ENCODE results near the gene AOPEP. TPM values are rescaled to one million over a fixed set of nuclear protein-coding genes. Genes with fewer than 3 reads are reported as not detected.
A peak's percentile ranks its signal among the peaks of the same experiment; 100 is the strongest.

Gene AOPEP
- total RNA-seq, 4 donors from 2014 or later: 252 to 375 (median 312) TPM

DNA sequence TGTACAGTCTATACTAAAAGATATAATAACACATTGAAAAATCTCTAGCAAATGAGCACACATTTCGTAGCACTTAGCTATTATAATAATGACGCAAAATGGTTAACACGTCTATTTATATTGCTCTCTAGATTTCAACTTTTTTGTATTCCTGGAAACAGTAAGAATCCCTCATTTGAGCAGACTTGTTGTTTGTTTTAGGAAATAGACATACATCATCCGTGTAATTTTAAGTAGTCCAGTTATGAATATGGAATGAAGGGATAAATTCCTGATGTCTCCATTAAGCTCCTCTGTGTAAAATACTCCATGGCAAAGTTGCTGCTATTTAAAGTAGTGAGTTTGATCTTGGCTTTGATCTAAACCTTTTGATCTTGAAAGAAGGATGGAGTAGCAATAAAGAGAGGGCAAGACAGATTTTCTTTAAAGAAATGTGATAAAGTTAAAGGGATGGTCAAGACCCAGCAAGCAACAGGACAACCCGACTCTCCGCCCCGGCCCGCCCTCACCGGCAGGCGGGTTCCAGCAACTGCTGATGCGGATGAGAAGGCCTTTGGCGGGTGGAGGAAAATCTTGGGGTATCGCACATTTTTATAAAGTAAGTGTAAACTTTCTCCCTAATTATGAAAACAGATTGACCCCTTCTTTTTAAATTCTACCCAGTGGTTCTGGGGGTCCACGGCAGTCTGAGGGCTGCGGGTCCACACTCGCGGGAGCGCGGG, 277.4 kb downstream of the AOPEP start:
- Histone ChIP-seq H3K9me3 (no peaks in the 10 kb centered on the region), H3K4me1 (peaks cover 0 to 53% (median 0%) of the 10 kb centered on the region in 3 donors), H3K27ac (peak overlapping the region; percentile 95 to 99 (median 98)), H3K36me3 (no peaks in the 10 kb centered on the region), H3K27me3 (no peaks in the 10 kb centered on the region), H3K4me3 (peak overlapping the region; percentile 81 to 97)
- ATAC-seq: peak; percentile 52
- peak; percentile 64 for TF ChIP-seq POLR2AphosphoS5 (IDR thresholded peaks at IDR 0.05)
- no peak for TF ChIP-seq EP300 (IDR thresholded peaks at IDR 0.05)
- TF ChIP-seq, protein P1, sequence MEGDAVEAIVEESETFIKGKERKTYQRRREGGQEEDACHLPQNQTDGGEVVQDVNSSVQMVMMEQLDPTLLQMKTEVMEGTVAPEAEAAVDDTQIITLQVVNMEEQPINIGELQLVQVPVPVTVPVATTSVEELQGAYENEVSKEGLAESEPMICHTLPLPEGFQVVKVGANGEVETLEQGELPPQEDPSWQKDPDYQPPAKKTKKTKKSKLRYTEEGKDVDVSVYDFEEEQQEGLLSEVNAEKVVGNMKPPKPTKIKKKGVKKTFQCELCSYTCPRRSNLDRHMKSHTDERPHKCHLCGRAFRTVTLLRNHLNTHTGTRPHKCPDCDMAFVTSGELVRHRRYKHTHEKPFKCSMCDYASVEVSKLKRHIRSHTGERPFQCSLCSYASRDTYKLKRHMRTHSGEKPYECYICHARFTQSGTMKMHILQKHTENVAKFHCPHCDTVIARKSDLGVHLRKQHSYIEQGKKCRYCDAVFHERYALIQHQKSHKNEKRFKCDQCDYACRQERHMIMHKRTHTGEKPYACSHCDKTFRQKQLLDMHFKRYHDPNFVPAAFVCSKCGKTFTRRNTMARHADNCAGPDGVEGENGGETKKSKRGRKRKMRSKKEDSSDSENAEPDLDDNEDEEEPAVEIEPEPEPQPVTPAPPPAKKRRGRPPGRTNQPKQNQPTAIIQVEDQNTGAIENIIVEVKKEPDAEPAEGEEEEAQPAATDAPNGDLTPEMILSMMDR (IDR thresholded peaks at IDR 0.05): peak in 2 of 4 experiments; percentile 22 to 32
- peak in 1 of 2 donors; percentile 13 for TF ChIP-seq POLR2A (IDR thresholded peaks at IDR 0.05)
- WGBS, 2 donors (ENCODE audit: low coverage in 1 of 2): 6 to 9% methylated on average over 17 of the region's 19 CpGs

DNA sequence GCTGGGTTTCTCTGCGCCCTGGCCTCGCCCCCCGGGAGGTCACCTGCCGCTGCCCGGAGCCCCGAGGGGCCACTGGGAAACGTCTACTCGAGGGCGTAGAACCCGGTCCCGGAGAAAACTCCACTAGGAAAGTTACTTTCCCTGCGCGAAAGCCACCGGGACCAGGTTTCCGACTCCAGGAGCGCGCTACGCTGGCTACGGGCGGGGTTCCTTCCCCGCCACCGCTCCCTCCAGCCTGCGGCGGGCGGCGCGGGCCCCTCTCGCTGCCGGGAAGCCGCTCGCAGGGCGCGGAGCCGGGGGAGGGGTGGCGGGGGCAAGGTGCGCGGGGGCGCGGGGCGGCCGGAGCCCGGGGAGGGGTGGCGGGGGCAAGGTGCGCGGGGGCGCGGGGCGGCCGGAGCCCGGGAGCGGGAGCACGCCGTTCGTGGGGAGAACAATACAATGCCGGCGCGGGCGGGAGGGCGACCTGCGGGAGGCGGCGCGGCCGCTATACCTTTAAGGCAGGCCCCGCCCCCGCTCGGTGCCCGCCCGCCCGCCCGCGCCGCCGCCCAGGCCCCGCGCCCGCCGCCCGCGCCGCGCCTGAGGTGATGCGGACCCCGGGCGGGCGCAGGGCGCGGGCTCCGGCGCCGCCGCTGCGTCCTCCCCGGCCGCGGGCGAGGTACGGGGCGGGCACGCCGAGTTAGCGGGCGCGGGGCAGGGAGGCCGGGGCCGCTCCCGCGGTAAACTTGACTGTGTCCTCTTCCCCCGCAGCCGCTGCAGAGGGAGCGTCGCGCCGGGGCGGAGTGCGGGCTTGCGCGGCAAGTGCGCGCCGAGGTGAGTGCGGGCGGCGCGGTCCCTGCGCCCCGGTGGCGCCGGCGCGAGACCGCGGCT, 278.1 kb downstream of the AOPEP start:
- Histone ChIP-seq H3K36me3 (no peaks in the 10 kb centered on the region), H3K27me3 (no peaks in the 10 kb centered on the region), H3K9me3 (no peaks in the 10 kb centered on the region), H3K27ac (peak overlapping the region; percentile 95 to 99 (median 98)), H3K4me1 (peaks cover 0 to 54% (median 0%) of the 10 kb centered on the region in 3 donors), H3K4me3 (peak overlapping the region; percentile 81 to 97)
- peak; percentile 51 for TF ChIP-seq POLR2AphosphoS5 (IDR thresholded peaks at IDR 0.05)
- peak; percentile 51 to 86 for TF ChIP-seq POLR2A (IDR thresholded peaks at IDR 0.05)
- no peak for TF ChIP-seq EP300 (IDR thresholded peaks at IDR 0.05)
- TF ChIP-seq, protein P1 (IDR thresholded peaks at IDR 0.05): peak in 2 of 4 experiments; percentile 17 to 20
- WGBS, 2 donors (ENCODE audit: low coverage in 1 of 2): 0% methylated on average over 6 of the region's 133 CpGs; no CpG with 5 or more reads in 1 of the 2 donors
- peak; percentile 78 for ATAC-seq

DNA sequence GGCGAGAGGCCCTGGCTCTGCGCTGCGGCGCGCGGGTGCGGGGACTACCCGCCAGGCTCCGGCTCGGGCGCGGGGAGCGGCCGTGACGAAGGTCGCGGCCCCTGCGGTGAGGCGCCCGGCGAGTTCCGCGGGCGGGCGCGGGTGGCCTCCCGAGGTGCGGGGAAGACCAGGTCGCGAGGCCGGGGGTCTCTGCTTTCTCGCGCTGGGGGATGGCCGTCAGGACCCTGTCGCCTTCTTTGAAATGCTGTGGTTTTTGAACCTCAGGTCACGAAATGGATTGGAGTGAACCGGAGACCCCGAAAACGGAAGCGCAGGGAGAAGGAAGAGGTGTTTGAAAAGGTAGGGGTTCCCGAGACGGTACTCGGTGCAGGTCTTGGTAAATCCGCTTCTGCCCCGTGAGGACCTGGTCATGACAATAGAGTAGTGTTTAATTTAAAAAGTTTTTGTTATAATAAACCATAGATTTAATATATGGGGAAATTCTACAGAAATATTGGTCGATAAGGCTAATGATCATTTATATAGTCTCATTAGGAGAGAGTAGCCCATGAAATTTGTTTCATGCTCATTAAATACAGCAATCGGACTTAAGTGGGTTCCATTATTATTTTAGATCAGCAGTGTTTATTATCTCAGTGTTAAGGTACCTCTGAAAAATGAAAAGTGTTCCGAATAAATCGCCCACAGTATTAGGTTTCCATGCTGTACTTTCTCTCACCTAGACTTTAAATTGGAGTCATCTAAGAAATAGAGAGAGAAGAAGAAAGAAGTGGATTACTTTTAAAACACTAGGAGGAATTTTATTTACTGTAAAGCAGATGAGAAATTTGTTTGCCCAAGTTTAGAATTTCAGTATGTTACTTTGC, 279.0 kb downstream of the AOPEP start:
- Histone ChIP-seq H3K27me3 (no peaks in the 10 kb centered on the region), H3K4me3 (peak overlapping the region; percentile 81 to 97), H3K9me3 (no peaks in the 10 kb centered on the region), H3K4me1 (peaks cover 0 to 54% (median 4%) of the 10 kb centered on the region in 3 donors), H3K27ac (peak overlapping the region; percentile 95 to 99 (median 98)), H3K36me3 (no peaks in the 10 kb centered on the region)
- ATAC-seq: no peak
- WGBS, 2 donors (ENCODE audit: low coverage in 1 of 2): 1 to 7% methylated on average over 9 to 14 of the region's 49 CpGs
- TF ChIP-seq POLR2AphosphoS5 (IDR thresholded peaks at IDR 0.05): peak; percentile 3
- no peak for TF ChIP-seq EP300 (IDR thresholded peaks at IDR 0.05)

DNA sequence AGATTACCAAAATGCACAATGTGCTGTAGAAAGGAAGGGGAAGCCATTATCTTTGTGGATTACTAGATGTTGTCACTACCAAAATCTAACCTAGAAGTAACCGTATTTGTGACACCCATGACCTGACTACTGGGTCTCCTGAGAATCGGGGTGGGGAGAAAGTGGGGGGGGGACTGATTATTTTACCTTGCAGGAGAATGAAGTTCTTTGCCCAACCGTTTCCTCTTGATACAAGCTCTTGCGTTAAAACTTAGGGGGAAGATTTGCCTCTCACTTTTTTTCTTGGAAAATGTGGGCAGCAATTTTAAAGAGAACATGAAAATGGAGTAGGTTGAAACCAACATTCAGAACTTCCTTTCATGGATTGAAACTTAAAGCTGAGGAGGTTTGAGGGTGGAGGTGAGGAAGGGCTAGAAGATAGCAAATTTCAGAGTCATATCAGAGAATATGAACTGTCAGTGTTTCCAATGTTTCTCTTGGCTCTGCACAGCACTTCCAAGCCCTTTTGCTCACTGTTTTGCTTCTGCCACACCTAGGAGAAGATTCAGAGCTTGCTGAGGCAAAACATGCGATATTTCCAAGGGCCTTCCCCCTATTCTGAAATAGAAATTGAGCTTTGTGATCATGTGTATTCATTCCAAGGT, 280.8 kb downstream of the AOPEP start:
- WGBS, 2 donors (ENCODE audit: low coverage in 1 of 2): 15 to 16% methylated on average over 1 to 5 of the region's 5 CpGs
- Histone ChIP-seq H3K9me3 (no peaks in the 10 kb centered on the region), H3K27me3 (no peaks in the 10 kb centered on the region), H3K27ac (peak overlapping the region; percentile 95 to 99 (median 98)), H3K36me3 (peaks cover 0 to 4% of the 10 kb centered on the region in 2 donors), H3K4me1 (peaks cover 5 to 58% (median 12%) of the 10 kb centered on the region in 3 donors), H3K4me3 (peak overlapping the region; percentile 81 to 97)
- no peak for TF ChIP-seq POLR2A (IDR thresholded peaks at IDR 0.05)
- peak; percentile 58 for TF ChIP-seq POLR2AphosphoS5 (IDR thresholded peaks at IDR 0.05)
- no peak for ATAC-seq

DNA sequence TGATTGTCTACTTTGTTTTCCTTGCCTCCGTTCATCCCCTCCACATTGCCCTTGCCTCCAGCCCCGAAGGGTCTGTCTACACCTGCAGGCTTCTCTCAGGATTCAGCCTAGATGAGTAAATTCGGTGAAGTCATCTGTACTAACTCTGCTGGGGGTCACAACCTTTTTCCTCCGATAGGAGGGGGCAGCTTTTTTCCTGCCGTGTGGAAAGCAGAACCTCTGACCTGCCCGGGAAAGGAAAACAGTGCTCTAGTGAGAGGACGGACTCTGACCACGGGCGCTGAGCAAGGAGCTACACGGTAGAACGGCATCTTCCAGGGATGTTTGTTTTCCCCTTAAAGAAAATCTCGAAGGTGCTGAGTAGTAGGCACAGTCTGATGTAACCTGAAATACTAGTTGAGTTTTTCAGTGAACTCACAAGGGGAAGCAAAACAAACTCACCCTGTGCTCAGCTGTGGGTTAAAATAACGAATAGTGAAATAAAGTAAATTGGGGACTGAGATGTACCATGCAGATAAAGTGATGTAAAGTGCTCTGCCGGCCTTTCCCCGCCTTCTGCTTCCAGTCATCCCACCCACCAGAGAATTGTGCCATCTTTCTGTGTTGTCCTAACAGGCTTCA, 281.8 kb downstream of the AOPEP start:
- Histone ChIP-seq H3K27me3 (no peaks in the 10 kb centered on the region), H3K4me1 (peaks cover 5 to 58% (median 15%) of the 10 kb centered on the region in 3 donors), H3K27ac (peak overlapping the region; percentile 95 to 99 (median 98)), H3K4me3 (peak overlapping the region; percentile 81 to 97), H3K9me3 (no peaks in the 10 kb centered on the region), H3K36me3 (peaks cover 0 to 4% of the 10 kb centered on the region in 2 donors)
- TF ChIP-seq, protein P1 (IDR thresholded peaks at IDR 0.05): peak in 1 of 4 experiments; percentile 16
- no peak for TF ChIP-seq EP300 (IDR thresholded peaks at IDR 0.05)
- TF ChIP-seq POLR2A (IDR thresholded peaks at IDR 0.05): peak in 1 of 2 donors; percentile 25
- TF ChIP-seq POLR2AphosphoS5 (IDR thresholded peaks at IDR 0.05): no peak
- no peak for ATAC-seq
- WGBS, 2 donors (ENCODE audit: low coverage in 1 of 2): 21 to 35% methylated on average over 7 to 13 of the region's 15 CpGs

Data from gastroesophageal sphincter (tissue), 4 donors.